GM06990 (cell line): ENCODE data around the gene MYL12B.

Experiments
- DNase-seq: peaks from one replicate; pipeline ENCODE4 v3.0.0-alpha.2; 2011; ENCODE audit not compliant: insufficient read length; ENCODE audit errors: extremely low read depth
- H3K27me3 ChIP-seq: replicated peaks from 2 replicates; pipeline ENCODE4 v1.6.0; 2011; ENCODE audit warnings: low read length; ENCODE audit not compliant: control insufficient read depth, insufficient read depth
- H3K36me3 ChIP-seq: 2 replicates; pipeline ENCODE4 v1.5.1; 2011; ENCODE audit warnings: low read length; ENCODE audit not compliant: control insufficient read depth, insufficient read depth
- H3K4me3 ChIP-seq: replicated peaks from 2 replicates; pipeline ENCODE4 v1.5.1; 2011; ENCODE audit warnings: low read depth, mild to moderate bottlenecking, control low read depth, low read length
- CTCF ChIP-seq: IDR thresholded peaks from 2 replicates; pipeline ENCODE4 v1.5.1; 2011; ENCODE audit warnings: low read length, control low read depth, mild to moderate bottlenecking, inconsistent platforms; ENCODE audit not compliant: insufficient read depth, poor library complexity, severe bottlenecking

The MYL12B gene

GRCh38 chr18:3261373-3262233 is at the start of gene MYL12B:
TSS of gene MYL12B (plus strand) at chr18:3262133. CDS start at chr18:3272899, 10,766 bp downstream.
- Histone ChIP-seq H3K36me3 (peaks cover 2% of the 10 kb centered on the region), H3K27me3 (no peaks in the 10 kb centered on the region), H3K4me3 (peak within 1 kb of the TSS; percentile 90)
- no peak for TF ChIP-seq CTCF
- DNase-seq = peak; percentile 90

- DNase-seq = no peak
- TF ChIP-seq CTCF = no peak
- Histone ChIP-seq H3K36me3 (no peaks in the 10 kb centered on the region), H3K27me3 (no peaks in the 10 kb centered on the region), H3K4me3 (no peak overlapping the region)
Observed at GRCh38 chr18:3212657-3213056, 49.3 kb upstream of the MYL12B start.

- no peaks in the 10 kb centered on the region for H3K36me3 ChIP-seq
- no peak overlapping the region for H3K4me3 ChIP-seq
- no peak for DNase-seq
- H3K27me3 ChIP-seq = no peaks in the 10 kb centered on the region
- no peak for TF ChIP-seq CTCF
Observed at GRCh38 chr18:3213300-3214059, 48.5 kb upstream of the MYL12B start.

GRCh38 chr18:3214855-3215637 is 46.9 kb upstream of the MYL12B start:
- Histone ChIP-seq H3K36me3 (no peaks in the 10 kb centered on the region), H3K4me3 (no peak overlapping the region), H3K27me3 (no peaks in the 10 kb centered on the region)
- DNase-seq = no peak
- no peak for TF ChIP-seq CTCF

- no peaks in the 10 kb centered on the region for H3K36me3 ChIP-seq
- no peak overlapping the region for H3K4me3 ChIP-seq
- no peak for DNase-seq
- H3K27me3 ChIP-seq = no peaks in the 10 kb centered on the region
- no peak for TF ChIP-seq CTCF
Observed at GRCh38 chr18:3216987-3217386, 44.9 kb upstream of the MYL12B start.
